HG03432 (cell line): ENCODE results near the gene PDXK.

Experiments
- ATAC-seq: cut with Tn5 transposase; IDR thresholded peaks from one replicate; pipeline ENCODE4 v1.9.1; 2021; ENCODE audit warnings: mild to moderate bottlenecking, moderate library complexity; ENCODE audit not compliant: unreplicated experiment

PDXK gene

GRCh38 chr21:43801006-43801783, 82.3 kb downstream of the PDXK start:
- no peak for ATAC-seq

DNA sequence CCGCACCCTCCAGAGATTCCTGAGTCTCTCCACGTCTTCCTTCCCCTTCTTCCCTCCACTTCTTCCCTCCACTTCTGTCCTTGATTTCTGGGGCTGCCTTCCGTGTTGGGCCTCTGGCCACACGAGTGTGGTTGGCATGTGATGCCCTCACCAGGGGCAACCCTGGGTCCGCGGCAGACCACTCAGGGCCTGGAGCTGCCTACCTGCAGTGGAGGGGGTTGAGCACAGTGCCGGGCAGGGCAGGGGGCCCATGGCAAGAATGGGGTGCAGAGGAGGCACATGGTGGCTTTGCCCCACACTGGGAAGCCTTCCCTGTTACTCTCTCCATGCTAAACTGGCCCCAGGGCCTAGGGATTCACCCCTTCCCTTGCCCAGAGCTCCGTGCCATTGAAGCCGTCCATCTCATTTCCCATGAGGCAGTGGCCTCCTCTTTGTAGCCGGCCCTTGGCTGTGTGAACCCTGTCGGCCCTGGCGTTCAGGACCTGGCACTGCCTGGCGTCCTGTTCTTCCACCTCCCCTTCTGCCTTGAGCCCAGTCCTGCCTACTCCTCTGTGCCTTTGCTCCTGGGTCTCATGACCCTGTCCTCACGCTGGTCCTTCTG, 83.9 kb downstream of the PDXK start:
- no peak for ATAC-seq

DNA sequence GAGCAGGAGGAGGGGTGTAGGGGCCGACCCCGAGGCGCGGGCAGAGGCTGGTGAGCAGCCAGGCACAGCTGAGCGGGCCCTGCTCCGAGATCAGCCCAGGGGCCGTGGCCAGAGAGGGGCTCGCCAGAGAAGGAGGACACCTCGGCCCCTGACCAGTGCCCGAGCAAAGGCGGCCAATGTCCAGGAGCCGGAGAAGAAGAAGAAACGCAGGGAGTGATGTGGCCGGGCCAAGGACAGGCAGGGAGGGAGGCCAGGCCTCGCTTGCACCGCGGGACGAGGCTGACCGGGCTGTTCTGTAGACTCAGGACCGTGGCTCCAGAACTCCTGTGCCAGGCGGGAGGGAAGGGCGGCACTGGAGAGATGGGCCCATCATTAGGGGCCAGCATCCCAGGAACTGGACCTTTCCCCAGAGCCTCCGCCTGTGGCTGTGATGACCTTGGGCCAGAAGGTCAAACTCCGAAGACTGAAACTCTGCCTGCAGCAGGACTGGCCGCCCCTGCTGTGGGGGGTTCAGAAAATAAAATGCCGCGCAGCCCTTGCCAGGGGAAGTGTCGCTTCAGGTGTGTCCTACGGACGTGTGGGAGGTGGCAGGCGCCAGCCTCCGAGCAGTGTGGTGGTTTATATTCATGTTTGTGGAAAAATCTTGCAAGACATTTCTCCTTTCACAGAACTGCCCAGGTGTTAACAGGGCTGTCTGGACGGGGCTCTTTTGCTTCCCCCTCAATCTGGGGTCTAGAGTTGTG, 84.8 kb downstream of the PDXK start:
- no peak for ATAC-seq

- peak; percentile 77 for ATAC-seq
Observed at GRCh38 chr21:43805275-43805800, 86.4 kb downstream of the PDXK start.

- ATAC-seq: no peak
Observed at GRCh38 chr21:43806017-43806710, 87.2 kb downstream of the PDXK start.

DNA sequence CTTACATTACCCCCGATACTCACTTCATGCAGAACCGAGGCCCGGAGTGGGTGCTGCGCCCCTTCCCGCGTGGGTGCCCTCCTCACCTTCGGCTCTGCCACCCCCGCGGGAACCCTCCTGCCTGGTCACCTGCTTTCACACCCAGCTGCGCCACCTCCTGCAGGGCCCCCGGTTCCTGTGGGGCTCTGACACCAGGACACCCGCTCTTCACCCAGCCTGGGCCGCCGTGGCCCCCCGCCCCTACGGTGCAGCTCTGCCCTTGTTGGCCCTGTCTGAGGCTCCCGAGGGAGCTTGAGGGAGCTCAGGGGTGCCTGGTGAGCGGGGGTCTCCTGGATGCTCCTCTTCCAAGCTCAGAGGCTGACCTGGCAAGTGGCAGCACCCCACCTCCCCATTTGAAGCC, 89.4 kb downstream of the PDXK start:
- ATAC-seq: no peak

DNA sequence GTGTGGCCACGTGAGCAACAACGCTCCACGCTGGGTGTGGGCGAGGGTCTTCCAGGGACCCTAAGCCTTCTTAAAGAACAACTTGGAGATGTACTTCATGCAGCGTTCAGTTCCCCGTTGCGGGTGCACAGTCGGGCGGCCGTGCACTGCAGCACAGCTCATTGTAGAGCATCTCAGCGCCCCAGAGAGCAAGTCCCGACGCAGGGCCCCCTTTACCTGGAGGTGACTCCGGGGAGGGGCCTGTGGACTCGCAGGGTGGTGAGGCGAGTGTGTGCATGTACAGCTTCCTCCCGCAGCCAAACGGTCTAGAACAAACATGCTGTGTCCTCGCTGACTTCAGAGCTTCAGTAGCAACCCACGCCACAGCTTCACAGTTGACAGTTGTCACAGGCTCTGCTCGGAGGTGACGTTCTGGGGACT, 89.9 kb downstream of the PDXK start:
- ATAC-seq: no peak

GRCh38 chr21:43809346-43809799, 90.4 kb downstream of the PDXK start:
- no peak for ATAC-seq

GRCh38 chr21:43809853-43810504, 91.0 kb downstream of the PDXK start:
- no peak for ATAC-seq

DNA sequence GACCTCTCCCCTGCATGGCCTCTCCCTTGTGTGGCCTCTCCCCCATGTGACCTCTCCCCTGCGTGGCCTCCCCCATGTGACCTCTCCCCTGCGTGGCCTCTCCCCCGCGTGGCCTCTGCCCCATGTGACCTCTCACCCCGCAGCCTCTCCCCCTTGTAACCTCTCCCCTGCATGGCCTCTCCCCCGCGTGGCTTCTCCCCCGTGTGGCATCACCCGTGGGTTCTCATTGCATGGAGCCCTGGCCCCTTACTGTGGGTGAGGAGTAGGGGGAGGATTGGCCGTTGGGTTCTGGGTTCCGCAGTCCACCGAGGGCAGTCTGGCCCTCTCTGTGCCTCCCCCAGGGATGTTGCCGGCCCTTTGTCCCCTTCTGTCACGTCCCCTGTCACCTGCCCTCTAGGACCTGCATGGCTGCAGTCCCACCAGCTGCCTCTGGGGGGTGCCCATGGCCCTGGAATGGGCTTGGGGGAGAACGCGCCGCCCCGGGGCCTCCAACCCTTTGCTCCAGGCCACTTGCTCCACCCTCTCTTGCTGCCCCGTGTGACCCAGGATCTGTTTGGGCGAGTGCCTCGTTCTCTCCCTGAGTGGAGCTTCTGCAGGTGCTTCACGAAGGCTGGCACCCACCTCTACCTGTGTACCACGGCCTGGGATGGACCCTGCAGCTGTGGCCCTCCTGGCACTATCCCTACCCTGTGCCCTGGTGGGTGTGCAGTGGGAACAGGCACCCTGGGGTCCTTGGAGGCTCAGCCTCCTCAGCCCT, 91.8 kb downstream of the PDXK start:
- ATAC-seq: peak; percentile 77

DNA sequence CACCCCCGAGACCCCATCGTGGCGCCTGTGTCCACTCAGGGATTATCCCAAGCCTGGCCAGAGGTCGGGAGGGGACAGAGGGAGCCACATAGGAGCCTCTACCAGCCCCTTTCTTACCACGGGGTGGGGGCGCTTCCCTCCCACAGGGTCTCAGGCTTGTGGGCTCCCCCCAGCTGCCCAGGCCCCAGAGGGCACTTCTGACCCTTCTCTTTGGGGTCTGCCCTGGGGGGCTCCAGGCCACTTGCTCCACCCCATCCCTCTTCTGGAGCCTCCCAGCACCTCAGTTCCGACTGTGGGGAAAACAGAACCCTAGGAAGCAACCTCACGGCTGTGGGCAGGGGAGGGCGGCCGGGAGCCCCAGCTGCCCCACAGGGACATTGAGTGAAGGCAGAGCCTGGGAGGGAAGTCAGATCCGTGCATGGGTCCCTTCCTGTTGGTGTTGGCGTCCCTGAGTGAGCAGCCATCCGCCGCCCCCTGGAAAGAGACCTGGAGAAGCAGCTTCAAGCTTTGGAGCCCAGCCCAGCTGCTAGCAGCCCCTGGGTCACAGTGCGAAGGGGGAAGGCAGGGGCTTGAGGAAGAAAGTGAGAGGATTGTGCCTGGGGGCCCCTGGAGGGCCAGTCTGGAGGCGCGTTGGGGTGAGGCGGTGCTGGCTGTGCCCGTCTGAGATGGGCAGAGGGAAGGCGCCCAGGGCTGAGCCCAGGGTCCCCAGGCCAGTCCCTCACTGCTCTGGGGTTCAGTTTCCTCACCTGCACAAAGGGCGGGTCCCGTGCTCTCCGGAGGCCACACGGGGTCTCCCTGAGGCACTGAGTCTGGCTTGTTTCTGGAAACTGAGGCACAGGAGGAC, 92.6 kb downstream of the PDXK start:
- no peak for ATAC-seq
